Measurements from ENCODE around the gene UGGT2.

UGGT2 gene

GRCh38 chr13:95833719-95834118, 219.5 kb downstream of the UGGT2 start:
- TF ChIP-seq, protein P1, sequence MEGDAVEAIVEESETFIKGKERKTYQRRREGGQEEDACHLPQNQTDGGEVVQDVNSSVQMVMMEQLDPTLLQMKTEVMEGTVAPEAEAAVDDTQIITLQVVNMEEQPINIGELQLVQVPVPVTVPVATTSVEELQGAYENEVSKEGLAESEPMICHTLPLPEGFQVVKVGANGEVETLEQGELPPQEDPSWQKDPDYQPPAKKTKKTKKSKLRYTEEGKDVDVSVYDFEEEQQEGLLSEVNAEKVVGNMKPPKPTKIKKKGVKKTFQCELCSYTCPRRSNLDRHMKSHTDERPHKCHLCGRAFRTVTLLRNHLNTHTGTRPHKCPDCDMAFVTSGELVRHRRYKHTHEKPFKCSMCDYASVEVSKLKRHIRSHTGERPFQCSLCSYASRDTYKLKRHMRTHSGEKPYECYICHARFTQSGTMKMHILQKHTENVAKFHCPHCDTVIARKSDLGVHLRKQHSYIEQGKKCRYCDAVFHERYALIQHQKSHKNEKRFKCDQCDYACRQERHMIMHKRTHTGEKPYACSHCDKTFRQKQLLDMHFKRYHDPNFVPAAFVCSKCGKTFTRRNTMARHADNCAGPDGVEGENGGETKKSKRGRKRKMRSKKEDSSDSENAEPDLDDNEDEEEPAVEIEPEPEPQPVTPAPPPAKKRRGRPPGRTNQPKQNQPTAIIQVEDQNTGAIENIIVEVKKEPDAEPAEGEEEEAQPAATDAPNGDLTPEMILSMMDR (conservative IDR thresholded peaks at IDR 0.05; ENCODE audit: low read length) = no peak
- DNase-seq (ENCODE audit: low read depth) = peak; percentile 17
- H3K4me3 ChIP-seq (ENCODE audit: low read length) = no peak overlapping the region

DNA sequence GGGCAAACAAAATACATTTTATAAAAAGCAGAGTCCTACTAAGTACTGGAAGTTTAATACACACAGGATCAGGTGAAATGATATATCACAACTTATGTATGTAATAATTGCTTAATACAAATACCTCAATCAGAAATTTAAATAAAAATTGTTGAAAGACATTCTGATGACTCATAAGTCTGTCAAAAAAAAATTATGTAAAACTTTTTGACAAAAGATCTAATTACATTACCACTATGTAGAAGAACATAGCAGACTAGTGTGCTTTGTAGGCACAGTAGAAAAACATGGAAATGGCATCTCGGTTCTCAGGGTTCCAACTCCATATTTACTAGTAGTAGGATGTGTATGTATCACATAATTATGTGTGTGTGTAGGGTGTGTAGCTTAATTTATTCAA, 220.1 kb downstream of the UGGT2 start:
- no peak overlapping the region for H3K4me3 ChIP-seq (ENCODE audit: low read length)
- TF ChIP-seq, protein P1 (conservative IDR thresholded peaks at IDR 0.05; ENCODE audit: low read length) = no peak
- no peak for DNase-seq (ENCODE audit: low read depth)

DNA sequence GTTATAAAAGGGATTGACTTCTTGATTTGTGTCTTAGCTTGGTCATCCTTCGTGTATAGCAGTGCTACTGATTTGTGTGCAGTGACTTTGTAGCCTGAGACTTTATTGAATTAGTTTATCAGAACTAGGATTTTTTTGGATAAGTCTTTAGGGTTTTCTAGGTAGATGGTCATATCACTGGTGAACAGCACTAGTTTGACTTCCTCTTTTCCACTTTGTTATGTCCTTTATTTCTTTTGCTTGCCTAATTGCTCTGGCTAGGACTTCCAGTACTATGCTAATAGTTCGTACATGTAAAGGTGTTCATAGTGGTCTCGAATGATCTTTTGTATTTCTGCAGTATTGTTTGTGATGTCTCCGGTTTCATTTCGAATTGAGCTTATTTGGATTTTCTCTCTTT, 230.9 kb downstream of the UGGT2 start:
- DNase-seq (ENCODE audit: low read depth) = no peak
- TF ChIP-seq, protein P1 (conservative IDR thresholded peaks at IDR 0.05; ENCODE audit: low read length) = no peak
- no peak overlapping the region for H3K4me3 ChIP-seq (ENCODE audit: low read length)

- no peak for DNase-seq (ENCODE audit: low read depth)
- H3K4me3 ChIP-seq (ENCODE audit: low read length) = no peak overlapping the region
- TF ChIP-seq, protein P1 (conservative IDR thresholded peaks at IDR 0.05; ENCODE audit: low read length) = no peak
Measured at GRCh38 chr13:95814495-95814894, 238.7 kb downstream of the UGGT2 start.

- TF ChIP-seq, protein P1 (conservative IDR thresholded peaks at IDR 0.05; ENCODE audit: low read length) = no peak
- DNase-seq (ENCODE audit: low read depth) = no peak
- H3K4me3 ChIP-seq (ENCODE audit: low read length) = no peak overlapping the region
Measured at GRCh38 chr13:95813139-95813538, 240.1 kb downstream of the UGGT2 start.

- no peak overlapping the region for H3K4me3 ChIP-seq (ENCODE audit: low read length)
- TF ChIP-seq, protein P1 (conservative IDR thresholded peaks at IDR 0.05; ENCODE audit: low read length) = no peak
- no peak for DNase-seq (ENCODE audit: low read depth)
Measured at GRCh38 chr13:95809429-95809828, 243.8 kb downstream of the UGGT2 start.

- DNase-seq (ENCODE audit: low read depth) = no peak
- TF ChIP-seq, protein P1 (conservative IDR thresholded peaks at IDR 0.05; ENCODE audit: low read length) = no peak
- H3K4me3 ChIP-seq (ENCODE audit: low read length) = no peak overlapping the region
Measured at GRCh38 chr13:95805921-95806320, 247.3 kb downstream of the UGGT2 start.

Measured in AG10803 (cell line).